Measurements from ENCODE around the gene FAM32A. TPM values are rescaled to one million over a fixed set of nuclear protein-coding genes. Genes with fewer than 3 reads are reported as not detected.

Gene FAM32A
- total and polyA plus RNA-seq, 2 donors (not counting 1 experiment from before 2014, with no cell fraction given) = 53.4 to 62.0 TPM

DNA sequence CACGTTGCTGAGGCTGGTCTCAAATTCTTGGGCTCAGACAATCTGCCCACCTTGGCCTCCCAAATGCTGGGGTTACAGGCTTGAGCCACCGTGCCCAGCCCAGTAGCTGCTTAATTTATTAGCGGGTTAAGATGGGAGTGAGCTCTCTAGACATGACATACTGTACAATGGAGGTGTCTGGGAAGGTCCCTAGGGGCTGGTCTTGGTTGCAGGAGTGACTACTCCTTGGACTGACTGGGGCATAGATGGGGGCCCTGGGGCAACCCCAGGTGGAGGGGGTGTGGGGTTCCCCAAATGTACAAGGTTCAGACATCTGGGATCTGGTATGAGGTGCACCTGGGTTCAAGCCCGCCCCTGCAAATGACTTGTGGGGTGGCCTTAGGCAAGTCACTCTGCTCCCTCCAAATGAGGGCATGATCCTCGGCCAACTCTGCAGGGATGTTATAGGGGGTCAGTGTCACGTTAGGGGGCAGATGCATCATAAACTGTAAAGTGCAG lies 24.7 kb upstream of the FAM32A start:
- CTCF ChIA-PET = interaction anchor here (0.7 to 1.0 kb wide), 2 partner anchors 34 to 479 kb away, joined by 3 to 4 read pairs; no protein-coding TSS in a partner anchor
- ATAC-seq (ENCODE audit: low read depth) = peak; percentile 18
- POLR2A ChIA-PET = interaction anchor here (0.5 to 1.7 kb wide), 2 partner anchors 11 to 40 kb away, joined by 6 to 12 read pairs; no protein-coding TSS in a partner anchor

DNA sequence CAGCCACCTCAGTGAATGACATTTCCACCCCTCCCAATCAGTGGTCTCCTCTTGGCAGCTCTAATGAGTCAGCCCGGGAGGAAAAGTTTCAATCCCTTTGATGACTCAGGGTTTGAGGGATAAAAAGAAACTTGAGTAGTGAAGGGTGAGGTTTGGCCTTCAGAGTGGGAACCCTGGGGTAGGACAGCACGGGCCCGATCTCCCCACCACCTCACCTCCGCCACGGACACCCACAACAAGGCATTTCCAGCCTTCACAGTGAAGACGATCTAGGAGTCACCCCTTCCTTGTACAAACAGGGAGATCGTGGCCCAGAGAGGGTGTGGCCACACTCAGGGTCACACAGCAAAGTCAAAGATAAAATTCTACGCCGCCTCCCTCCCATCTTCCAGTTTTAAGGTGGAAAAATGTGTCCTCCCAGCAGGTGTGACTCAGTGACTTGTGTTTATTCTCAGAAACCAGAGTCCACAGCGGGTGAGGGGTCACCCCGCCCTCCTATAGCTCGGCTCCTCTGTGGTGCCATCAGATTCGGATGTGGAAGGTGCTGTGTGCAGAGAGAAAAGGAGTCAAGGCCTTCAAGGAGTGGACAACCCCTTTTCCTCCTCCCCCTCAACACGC lies 24.2 kb upstream of the FAM32A start:
- Histone ChIP-seq H2AFZ (ENCODE audit: insufficient read depth, low read depth, low read length, poor library complexity, severe bottlenecking) (no peak overlapping the region), H3K4me1 (ENCODE audit: control insufficient read depth in 2 of 2, insufficient read depth in 2 of 2, low read length in 2 of 2) (peaks cover 0 to under 1% of the 10 kb centered on the region in 2 donors), H3K4me2 (replicated peaks; ENCODE audit: low read depth, low read length, poor library complexity, severe bottlenecking) (no peak overlapping the region), H3K9me3 (ENCODE audit: control extremely low read depth in 1 of 3, control insufficient read depth in 2 of 3, insufficient read depth in 1 of 3, low read length in 2 of 3) (no peaks in the 10 kb centered on the region), H3K79me2 (ENCODE audit: control insufficient read depth, insufficient read depth, low read length) (no peaks in the 10 kb centered on the region), H3K9ac (ENCODE audit: low read length) (no peak overlapping the region), H3K36me3 (replicated peaks in 1 of 2; ENCODE audit: control extremely low read depth in 1 of 2, control insufficient read depth in 1 of 2, extremely low read depth in 1 of 2, insufficient read depth in 2 of 2, low read length in 1 of 2) (peaks cover 0 to 19% of the 10 kb centered on the region in 2 experiments), H3K27ac (ENCODE audit: low read length in 2 of 2) (no peak overlapping the region), H3K27me3 (replicated peaks in 1 of 4; ENCODE audit: control extremely low read depth in 1 of 4, control insufficient read depth in 3 of 4, insufficient read depth in 4 of 4, low read length in 3 of 4) (no peaks in the 10 kb centered on the region), H4K20me1 (ENCODE audit: control insufficient read depth, insufficient read depth, low read length, poor library complexity, severe bottlenecking) (peaks cover 11% of the 10 kb centered on the region), H3K4me3 (ENCODE audit: control extremely low read depth in 1 of 5, extremely low read depth in 1 of 5, insufficient read depth in 1 of 5, low read depth in 2 of 5, low read length in 4 of 5) (no peak overlapping the region)
- ChIA-PET CTCF (interaction anchor here (1.0 to 1.1 kb wide), 3 partner anchors 11 to 50 kb away, joined by 3 to 4 read pairs (median 3); no protein-coding TSS in a partner anchor), POLR2A (interaction anchor here (1.0 to 1.3 kb wide), 2 partner anchors 11 to 17 kb away, joined by 3 to 7 read pairs; partner anchors contain the start of gene HSH2D)
- Mint-ChIP-seq H3K27me3 (no peaks in the 10 kb centered on the region), H3K27ac (peak overlapping the region; percentile 46), H3K4me1 (peaks cover 6% of the 10 kb centered on the region), H3K4me3 (no peak overlapping the region), H3K9me3 (ENCODE audit: insufficient read depth) (no peaks in the 10 kb centered on the region)
- TF ChIP-seq EZH2 (IDR thresholded peaks at IDR 0.05; ENCODE audit: borderline replicate concordance, insufficient read depth, low read depth, low read length, poor library complexity, severe bottlenecking) = no peak
- TF ChIP-seq, protein P1, sequence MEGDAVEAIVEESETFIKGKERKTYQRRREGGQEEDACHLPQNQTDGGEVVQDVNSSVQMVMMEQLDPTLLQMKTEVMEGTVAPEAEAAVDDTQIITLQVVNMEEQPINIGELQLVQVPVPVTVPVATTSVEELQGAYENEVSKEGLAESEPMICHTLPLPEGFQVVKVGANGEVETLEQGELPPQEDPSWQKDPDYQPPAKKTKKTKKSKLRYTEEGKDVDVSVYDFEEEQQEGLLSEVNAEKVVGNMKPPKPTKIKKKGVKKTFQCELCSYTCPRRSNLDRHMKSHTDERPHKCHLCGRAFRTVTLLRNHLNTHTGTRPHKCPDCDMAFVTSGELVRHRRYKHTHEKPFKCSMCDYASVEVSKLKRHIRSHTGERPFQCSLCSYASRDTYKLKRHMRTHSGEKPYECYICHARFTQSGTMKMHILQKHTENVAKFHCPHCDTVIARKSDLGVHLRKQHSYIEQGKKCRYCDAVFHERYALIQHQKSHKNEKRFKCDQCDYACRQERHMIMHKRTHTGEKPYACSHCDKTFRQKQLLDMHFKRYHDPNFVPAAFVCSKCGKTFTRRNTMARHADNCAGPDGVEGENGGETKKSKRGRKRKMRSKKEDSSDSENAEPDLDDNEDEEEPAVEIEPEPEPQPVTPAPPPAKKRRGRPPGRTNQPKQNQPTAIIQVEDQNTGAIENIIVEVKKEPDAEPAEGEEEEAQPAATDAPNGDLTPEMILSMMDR (IDR thresholded peaks at IDR 0.05) = no peak
- intact Hi-C loops (cut with micrococcal nuclease) = no loop called here
- WGBS (ENCODE audit: insufficient coverage) = 95% methylated on average over 6 of the region's 14 CpGs
- no peak for DNase-seq
- ATAC-seq (ENCODE audit: low read depth) = no peak

More for the DNA sequence above, 24.7 kb upstream of the FAM32A start:
- H3K27ac Mint-ChIP-seq = peak overlapping the region; percentile 15
- no peak overlapping the region for H3K4me2 ChIP-seq (replicated peaks; ENCODE audit: low read depth, low read length, poor library complexity, severe bottlenecking)
- DNase-seq = no peak
- 86% methylated on average over 3 of the region's 6 CpGs for WGBS (ENCODE audit: insufficient coverage)
- peaks cover 6% of the 10 kb centered on the region in 2 donors for H3K4me1 ChIP-seq (ENCODE audit: control insufficient read depth in 2 of 2, insufficient read depth in 2 of 2, low read length in 2 of 2)
- no peaks in the 10 kb centered on the region for H3K79me2 ChIP-seq (ENCODE audit: control insufficient read depth, insufficient read depth, low read length)
- no peak overlapping the region for H3K27ac ChIP-seq (ENCODE audit: low read length in 2 of 2)
- H3K4me3 Mint-ChIP-seq = no peak overlapping the region
- no peak overlapping the region for H2AFZ ChIP-seq (ENCODE audit: insufficient read depth, low read depth, low read length, poor library complexity, severe bottlenecking)
- no peak overlapping the region for H3K9ac ChIP-seq (ENCODE audit: low read length)
- peaks cover 10% of the 10 kb centered on the region for H3K4me1 Mint-ChIP-seq
- intact Hi-C loops (cut with micrococcal nuclease) = no loop called here
- H3K4me3 ChIP-seq (ENCODE audit: control extremely low read depth in 1 of 5, extremely low read depth in 1 of 5, insufficient read depth in 1 of 5, low read depth in 2 of 5, low read length in 4 of 5) = no peak overlapping the region
- H3K27me3 ChIP-seq (replicated peaks in 1 of 4; ENCODE audit: control extremely low read depth in 1 of 4, control insufficient read depth in 3 of 4, insufficient read depth in 4 of 4, low read length in 3 of 4) = no peaks in the 10 kb centered on the region
- no peaks in the 10 kb centered on the region for H3K9me3 Mint-ChIP-seq (ENCODE audit: insufficient read depth)
- H4K20me1 ChIP-seq (ENCODE audit: control insufficient read depth, insufficient read depth, low read length, poor library complexity, severe bottlenecking) = peaks cover 17% of the 10 kb centered on the region
- H3K9me3 ChIP-seq (ENCODE audit: control extremely low read depth in 1 of 3, control insufficient read depth in 2 of 3, insufficient read depth in 1 of 3, low read length in 2 of 3) = no peaks in the 10 kb centered on the region
- H3K36me3 ChIP-seq (replicated peaks in 1 of 2; ENCODE audit: control extremely low read depth in 1 of 2, control insufficient read depth in 1 of 2, extremely low read depth in 1 of 2, insufficient read depth in 2 of 2, low read length in 1 of 2) = peaks cover 0 to 25% of the 10 kb centered on the region in 2 experiments
- TF ChIP-seq, protein P1 (IDR thresholded peaks at IDR 0.05) = no peak
- TF ChIP-seq EZH2 (IDR thresholded peaks at IDR 0.05; ENCODE audit: borderline replicate concordance, insufficient read depth, low read depth, low read length, poor library complexity, severe bottlenecking) = no peak
- H3K27me3 Mint-ChIP-seq = no peaks in the 10 kb centered on the region
